ENCODE measurements around the gene FAAP100.

The FAAP100 gene

GRCh38 chr17:81576621-81577277, 24.6 kb upstream of the FAAP100 start:
- DNase-seq = no peak

- DNase-seq = no peak
Observed at GRCh38 chr17:81575836-81576235, 23.7 kb upstream of the FAAP100 start.

- DNase-seq = no peak
Observed at GRCh38 chr17:81574643-81574956, 22.4 kb upstream of the FAAP100 start.

GRCh38 chr17:81573794-81574642, 21.9 kb upstream of the FAAP100 start:
- no peak for DNase-seq

GRCh38 chr17:81572563-81573168, 20.5 kb upstream of the FAAP100 start:
- DNase-seq = no peak

GRCh38 chr17:81570964-81571363, 18.8 kb upstream of the FAAP100 start:
- no peak for DNase-seq

GRCh38 chr17:81569986-81570514, 17.9 kb upstream of the FAAP100 start:
- no peak for DNase-seq

GRCh38 chr17:81568416-81568815, 16.3 kb upstream of the FAAP100 start:
- DNase-seq = no peak

GRCh38 chr17:81567191-81567590, 15.0 kb upstream of the FAAP100 start:
- DNase-seq = no peak

- no peak for DNase-seq
Observed at GRCh38 chr17:81566461-81567126, 14.4 kb upstream of the FAAP100 start.

- no peak for DNase-seq
Observed at GRCh38 chr17:81565231-81565630, 13.1 kb upstream of the FAAP100 start.

- DNase-seq = no peak
Observed at GRCh38 chr17:81564778-81565177, 12.6 kb upstream of the FAAP100 start.

- no peak for DNase-seq
Observed at GRCh38 chr17:81563861-81564586, 11.9 kb upstream of the FAAP100 start.

GRCh38 chr17:81561494-81561885, 9.3 kb upstream of the FAAP100 start:
- DNase-seq = no peak

GRCh38 chr17:81558941-81559806, 7.0 kb upstream of the FAAP100 start:
- no peak for DNase-seq

GRCh38 chr17:81558115-81558468, 5.9 kb upstream of the FAAP100 start:
- DNase-seq = no peak

GRCh38 chr17:81557276-81558114, 5.3 kb upstream of the FAAP100 start:
- no peak for DNase-seq

- DNase-seq = no peak
Observed at GRCh38 chr17:81556863-81557262, 4.7 kb upstream of the FAAP100 start.

- no peak for DNase-seq
Observed at GRCh38 chr17:81556175-81556691, 4.1 kb upstream of the FAAP100 start.

- no peak for DNase-seq
Observed at GRCh38 chr17:81553616-81554181, 1.5 kb upstream of the FAAP100 start.

Measured in NK-92 treated with Interleukin-12 subunit alpha and Interleukin-12 subunit beta, amount 100 ng/mL, for 24 hours (cell line).